ENCODE measurements around the gene DPP9.
"Not testable (repeated sequence)": the region's sequence is repeated elsewhere in the genome, so short reads cannot be mapped to it uniquely, and the experiment has no call there.

Gene DPP9

GRCh38 chr19:4723595-4724514, at the start of gene DPP9:
Gene DPP9, minus strand, starts transcription at chr19:4723842. Its CDS starts 3,936 bp downstream, at chr19:4719906.
- peak; percentile 98 for DNase-seq

DNA sequence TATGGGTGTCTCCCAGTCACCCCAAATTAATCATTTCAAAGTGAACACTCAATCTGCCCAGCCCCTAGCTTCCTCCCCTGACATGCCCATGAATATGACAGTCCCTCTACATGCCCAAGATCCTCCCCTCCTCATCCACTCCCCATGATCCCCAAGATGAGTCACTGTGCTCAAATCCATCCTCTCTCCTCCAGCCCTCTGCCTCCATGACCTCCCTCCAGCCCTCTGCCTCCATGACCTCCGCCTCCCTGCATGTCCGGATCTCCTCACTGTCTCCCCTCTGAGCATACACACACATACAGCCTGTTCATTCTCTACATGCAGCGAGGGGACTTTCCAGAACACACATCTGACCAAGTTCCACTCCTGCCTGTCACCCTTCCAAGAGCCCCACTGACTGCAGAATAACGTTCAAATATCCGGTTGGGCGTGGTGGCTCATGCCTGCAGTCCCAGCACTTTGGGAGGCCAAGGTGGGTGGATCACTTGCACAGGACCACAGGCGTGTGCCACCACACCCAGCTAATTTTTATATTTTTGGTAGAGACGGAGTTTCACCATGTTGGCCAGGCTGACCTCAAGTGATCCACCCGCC, 49.5 kb upstream of the DPP9 start:
- DNase-seq = no peak

- no peak for DNase-seq
Observed at GRCh38 chr19:4772566-4772965, 48.9 kb upstream of the DPP9 start.

DNA sequence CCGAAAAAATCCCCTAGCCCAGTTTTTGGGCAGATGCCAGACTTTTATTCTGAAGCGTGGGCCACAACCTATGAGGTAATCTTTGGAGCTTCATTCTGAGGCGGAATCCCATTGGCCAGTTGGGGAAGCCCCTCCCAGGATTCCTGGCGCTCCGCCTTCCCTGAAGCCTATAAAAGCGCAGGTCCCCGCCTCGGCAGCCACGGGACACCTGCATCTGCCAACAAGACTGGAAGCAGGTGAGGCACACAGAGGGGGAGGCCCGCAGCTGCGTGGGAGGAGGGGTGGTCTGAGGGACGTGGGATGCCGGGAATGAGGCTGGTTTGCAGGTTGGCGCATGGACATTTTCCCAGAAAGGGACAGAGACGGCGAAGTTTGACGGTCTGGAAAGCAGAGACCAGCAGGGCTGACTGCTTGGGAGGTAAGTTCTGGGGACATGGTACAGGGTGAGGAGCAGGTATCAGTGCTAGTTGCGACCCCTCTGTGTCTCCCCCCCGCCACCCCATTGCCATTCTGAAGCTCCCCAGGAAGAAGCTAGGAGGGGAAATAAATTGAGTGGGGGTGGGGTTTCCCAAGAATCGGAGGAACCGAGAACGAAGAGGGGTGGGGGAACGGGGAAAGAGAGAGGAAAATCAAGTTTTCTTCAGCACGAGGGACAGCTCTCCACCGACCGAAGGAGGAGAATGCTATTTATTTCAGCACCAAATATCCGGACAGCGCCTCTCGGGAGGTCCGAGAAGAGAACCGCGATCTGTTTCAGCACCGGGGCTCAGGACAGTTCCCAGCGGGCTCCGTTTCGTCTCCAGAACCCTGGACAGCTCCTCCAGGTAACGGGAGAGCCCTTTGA, 45.5 kb upstream of the DPP9 start:
- DNase-seq = peak; percentile 83

DNA sequence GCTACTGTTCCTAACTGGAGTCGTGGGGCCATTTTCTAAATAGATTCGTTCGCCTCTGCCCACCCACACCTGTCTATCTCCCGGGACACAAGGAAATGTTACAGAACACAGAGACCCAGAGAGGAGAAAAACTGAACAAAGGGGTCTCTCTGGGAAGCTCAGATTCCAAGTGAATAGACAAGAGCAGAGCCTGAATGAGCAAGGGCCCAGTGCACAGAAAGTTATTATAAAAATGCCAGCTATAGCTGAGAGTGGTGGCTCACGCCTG, 40.7 kb upstream of the DPP9 start:
- no peak for DNase-seq

DNA sequence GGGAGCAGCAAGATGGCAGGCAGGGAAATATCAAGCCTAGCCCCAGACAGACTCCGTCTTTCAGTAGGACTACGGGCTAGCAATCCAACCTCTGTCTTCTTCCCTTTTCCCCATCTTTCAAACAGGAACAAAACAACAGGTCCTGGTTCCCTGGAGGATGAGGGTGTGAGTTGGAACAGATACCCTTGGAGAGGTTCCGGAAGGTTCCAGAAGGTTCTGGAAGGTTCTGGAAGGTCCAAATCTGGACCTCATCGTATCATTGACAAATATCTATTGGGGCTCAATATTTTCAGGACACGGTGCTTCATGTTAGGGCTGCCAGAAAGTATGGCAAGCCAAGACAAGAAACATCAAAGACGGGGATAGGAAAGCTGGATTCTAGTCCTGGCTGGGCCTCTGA, 39.4 kb upstream of the DPP9 start:
- DNase-seq = no peak

GRCh38 chr19:4760285-4760650, 36.6 kb upstream of the DPP9 start:
- DNase-seq = no peak

DNA sequence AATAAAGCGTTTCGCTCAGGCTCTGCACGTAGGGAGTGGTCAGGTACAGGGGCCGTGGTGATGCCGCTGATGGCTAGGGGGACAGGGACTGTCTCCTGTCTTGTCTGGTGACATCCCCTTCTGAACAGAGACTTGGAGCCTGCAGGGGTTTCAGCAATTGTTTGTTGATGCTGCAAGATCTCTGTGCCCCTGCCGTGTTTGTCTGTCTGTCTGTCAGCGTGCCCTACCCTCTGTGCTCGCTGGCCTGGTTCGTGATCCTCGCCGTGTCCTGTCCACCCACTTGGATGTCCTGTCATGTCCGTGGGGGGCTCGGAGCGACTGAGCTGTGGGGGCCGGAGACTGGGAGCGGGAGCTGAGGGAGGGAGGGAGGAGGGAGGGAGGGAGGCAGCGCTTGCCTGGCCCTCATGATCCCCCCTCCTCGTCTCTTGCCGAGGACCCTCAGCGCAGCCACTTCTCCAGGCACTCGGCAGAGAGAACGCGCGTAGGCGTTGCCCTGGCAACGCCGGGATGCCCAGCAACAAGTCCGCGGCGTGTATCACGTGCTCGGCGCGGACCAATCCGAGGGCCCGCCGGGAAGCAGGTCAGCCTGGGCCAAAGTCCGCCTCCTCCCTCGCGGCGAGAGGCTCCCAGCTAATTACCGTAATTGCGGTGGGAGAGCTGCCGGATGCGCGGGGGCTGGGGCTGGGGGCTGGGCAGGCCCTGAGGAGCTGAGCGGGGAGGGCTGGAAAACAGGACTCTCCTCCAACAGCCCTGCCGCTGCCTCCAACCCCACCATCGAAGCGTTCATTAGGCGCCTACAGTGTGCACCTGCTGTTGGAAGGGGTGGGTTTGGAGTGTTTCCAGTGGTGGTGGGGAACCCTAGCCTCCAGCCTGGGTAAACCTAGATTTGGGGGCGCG, 36.0 kb upstream of the DPP9 start:
- DNase-seq = peak; percentile 85

GRCh38 chr19:4758659-4759058, 35.0 kb upstream of the DPP9 start:
- no peak for DNase-seq

DNA sequence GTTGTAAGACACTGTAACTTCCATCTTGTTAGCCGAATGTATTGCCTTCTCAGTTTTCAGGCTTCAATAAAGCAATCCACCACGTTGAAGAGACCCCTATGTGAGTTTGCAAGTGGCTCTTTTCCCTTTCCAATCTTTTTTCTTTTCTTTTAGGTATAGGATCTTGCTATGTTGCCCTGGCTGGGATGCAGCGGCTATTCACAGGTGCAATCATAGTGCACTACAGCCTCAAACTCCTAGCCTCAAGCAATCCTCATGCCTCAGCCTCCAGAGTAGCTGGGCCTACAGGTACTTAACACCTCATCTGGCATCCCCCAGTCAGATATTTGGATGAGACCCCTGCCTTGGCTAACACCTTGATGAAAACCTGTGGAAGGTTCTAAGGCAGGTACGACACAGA, 34.4 kb upstream of the DPP9 start:
- no peak for DNase-seq

- DNase-seq = no peak
Observed at GRCh38 chr19:4755459-4755858, 31.8 kb upstream of the DPP9 start.

GRCh38 chr19:4754248-4754647, 30.6 kb upstream of the DPP9 start:
- no peak for DNase-seq

DNA sequence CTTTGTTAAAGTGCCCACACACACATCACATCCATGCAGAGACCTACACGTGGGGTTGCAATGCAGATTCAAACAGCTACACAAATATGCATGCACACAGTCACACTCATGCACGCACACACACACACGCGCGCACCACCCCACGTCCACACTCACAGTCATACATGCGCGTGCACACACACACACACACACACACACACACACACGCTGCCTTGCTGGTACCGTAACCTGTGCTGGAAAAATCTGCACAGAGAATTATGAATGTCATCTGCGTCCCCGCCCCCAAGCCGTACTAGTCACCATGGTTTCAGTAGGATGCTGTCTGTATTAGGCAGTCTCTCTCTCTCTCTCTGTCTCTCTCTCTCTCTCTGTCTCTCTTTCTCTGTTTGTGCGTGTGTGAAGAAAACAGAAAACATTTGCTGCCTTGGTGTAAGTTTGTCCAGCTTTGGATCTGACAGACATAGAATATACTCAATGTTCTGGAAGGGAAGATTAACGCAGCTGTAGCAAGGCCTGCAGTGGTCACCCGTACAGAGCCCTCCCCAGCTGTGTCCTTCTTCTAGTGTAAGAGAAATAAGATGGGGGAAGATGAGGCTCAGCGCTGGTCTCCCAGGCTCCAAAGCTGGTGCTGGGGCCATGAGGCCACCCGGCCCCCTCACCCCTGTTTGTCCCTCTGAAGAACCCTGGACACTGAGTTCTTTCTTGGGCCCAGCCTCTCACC, 26.4 kb upstream of the DPP9 start:
- no peak for DNase-seq

GRCh38 chr19:4748589-4748988, 24.9 kb upstream of the DPP9 start:
- DNase-seq = no peak

- no peak for DNase-seq
Observed at GRCh38 chr19:4748185-4748584, 24.5 kb upstream of the DPP9 start.

- DNase-seq = no peak
Observed at GRCh38 chr19:4745986-4746385, 22.3 kb upstream of the DPP9 start.

DNA sequence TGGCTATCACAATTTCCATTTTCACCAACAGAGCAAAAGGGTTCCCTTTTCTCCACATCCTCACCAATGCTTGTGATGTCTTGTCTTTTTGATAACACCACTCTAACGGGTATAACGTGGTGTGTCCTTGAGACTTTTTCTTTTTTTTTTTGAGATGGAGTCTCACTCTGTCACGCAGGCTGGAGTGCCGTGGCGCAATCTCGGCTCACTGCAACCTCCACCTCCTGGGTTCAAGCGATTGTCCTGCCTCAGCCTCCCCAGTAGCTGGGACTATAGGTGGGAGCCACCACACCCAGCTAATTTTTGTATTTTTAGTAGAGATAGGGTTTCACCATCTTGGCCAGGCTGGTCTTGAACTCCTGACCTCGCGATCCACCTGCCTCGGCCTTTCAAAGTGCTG, 21.5 kb upstream of the DPP9 start:
- DNase-seq = not testable (repeated sequence)

DNA sequence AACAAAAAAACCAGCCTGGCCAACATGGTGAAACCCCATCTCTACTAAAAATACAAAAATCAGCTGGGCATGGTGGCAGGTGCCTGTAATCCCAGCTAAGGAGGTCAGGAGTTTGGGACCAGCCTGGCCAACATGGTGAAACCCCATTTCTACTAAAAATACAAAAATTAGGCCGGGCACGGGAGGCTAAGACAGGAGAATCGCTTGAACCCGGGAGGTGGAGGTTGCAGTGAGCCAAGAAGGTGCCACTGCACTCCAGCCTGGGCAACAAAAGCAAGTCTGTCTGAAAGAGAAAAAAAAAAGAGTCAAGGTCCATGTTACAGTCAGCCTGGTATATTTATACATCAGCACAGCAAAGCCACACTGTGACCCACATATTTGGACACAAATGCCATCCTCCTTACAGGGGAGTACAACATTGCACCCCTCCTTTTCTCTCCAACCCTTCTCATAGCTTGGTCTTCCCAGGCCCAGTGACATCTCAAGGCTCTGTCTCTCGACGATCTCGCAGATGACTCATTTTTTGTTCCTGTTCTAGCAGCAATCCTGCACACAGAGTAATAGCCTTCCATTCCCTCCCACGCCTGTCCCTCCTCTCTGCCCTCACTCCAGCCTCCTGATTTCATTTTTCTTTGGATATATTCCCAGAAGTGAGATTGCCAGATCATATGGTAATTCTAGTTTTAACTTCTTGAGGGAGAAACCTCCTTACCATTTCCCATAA, 21.0 kb upstream of the DPP9 start:
- DNase-seq = no peak

DNA sequence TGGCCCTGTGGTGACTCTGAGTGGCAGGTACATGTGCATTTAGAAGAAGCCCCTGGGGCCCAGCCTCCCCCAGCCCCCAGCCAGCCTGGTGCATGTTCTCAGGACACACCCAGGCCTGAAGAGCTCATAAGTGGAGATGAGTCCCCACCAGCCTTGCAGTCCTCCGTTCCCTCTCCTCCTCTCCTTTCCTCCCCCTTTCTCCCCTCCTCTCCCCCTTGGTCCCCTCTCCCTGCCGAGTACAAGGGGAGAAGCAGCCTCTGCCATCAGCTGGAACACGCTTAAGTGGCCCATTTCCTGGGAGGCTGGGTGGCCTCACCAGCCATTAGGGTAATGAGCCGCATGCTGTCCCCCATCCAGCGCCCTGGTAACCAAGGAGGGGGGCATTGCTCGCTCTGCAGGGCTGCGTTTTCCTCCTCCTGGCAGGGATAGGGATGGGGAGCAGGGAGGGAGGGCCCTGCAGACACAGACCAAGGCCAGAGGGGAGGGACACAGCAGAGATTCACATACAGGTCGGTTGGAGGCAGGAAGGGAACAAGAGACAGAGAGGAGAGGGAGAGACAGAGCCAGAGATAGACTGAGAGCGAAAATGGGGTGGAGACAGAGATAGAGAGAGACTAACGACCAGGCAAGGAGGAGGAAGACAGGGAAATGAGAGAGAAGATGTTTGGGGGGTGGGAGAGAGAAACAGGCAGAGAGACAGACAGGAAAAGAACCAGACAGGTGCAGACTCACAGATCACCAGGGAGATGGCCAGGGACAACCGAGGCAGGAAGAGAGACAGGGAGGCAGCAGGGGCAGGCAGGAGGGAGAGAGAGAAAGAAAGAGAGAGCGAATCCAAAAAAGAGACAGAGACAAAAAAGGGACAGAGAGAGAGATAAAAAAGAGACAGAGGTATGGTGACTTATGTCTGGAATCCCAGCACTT, 19.3 kb upstream of the DPP9 start:
- DNase-seq = no peak

DNA sequence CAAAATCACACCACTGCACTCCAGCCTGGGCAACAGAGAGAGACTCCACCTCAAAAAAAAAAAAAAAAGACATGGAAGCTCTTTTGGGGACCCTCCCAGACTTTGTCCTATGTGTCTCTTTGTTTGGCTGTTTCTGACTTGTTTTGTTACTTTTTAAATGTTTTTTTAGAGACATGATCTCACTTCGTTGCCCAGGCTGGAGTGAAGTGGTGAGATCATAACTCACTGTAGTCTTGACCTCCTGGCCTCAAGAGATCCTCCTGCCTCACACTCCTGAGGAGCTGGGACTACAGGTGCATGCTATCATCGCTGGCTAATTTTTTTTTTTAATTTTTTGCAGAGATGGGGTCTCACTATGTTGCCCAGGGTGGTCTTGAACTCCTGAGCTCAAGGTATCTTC, 16.4 kb upstream of the DPP9 start:
- DNase-seq = no peak

All from NCI-H446 treated with DMSO at 0.1 percent for 48 hours (cell line).